H9 (cell line): ENCODE measurements around the gene PEPD. TPM values are rescaled to one million over a fixed set of nuclear protein-coding genes. Genes with fewer than 3 reads are reported as not detected.

ENCODE experiments used
- DNase-seq: peaks from one replicate; pipeline ENCODE4 v3.0.0-alpha.2; 2017
- H2AFZ ChIP-seq: one replicate; pipeline ENCODE4 v1.6.1; 2013; ENCODE audit warnings: mild to moderate bottlenecking, low read length, control low read depth, moderate library complexity
- H2AK5ac ChIP-seq: 2 replicates; pipeline ENCODE4 v1.6.1; 2013; ENCODE audit warnings: low read length, control low read depth, mixed read lengths; ENCODE audit not compliant: insufficient read length
- H2BK120ac ChIP-seq: one replicate; pipeline ENCODE4 v1.6.1; 2013; ENCODE audit warnings: low read depth, mild to moderate bottlenecking, low read length, control low read depth, inconsistent platforms; ENCODE audit not compliant: poor library complexity, severe bottlenecking
- H2BK12ac ChIP-seq: 2 replicates; pipeline ENCODE4 v1.6.1; 2013; ENCODE audit warnings: low read length, control low read depth, mixed read lengths, low read depth; ENCODE audit not compliant: insufficient read length
- H2BK15ac ChIP-seq: 2 replicates; pipeline ENCODE4 v1.6.1; 2013; ENCODE audit warnings: low read depth, low read length, control low read depth
- H2BK20ac ChIP-seq: one replicate; pipeline ENCODE4 v1.6.1; 2013; ENCODE audit warnings: low read depth, mild to moderate bottlenecking, low read length, control low read depth, inconsistent platforms; ENCODE audit not compliant: poor library complexity, severe bottlenecking
- H2BK5ac ChIP-seq: 2 replicates; pipeline ENCODE4 v1.6.1; 2013; ENCODE audit warnings: low read length, control low read depth, mixed read lengths; ENCODE audit not compliant: insufficient read length
- H3K14ac ChIP-seq: 2 replicates; pipeline ENCODE4 v1.6.1; 2013; ENCODE audit warnings: low read length, control low read depth; ENCODE audit not compliant: insufficient read depth
- H3K18ac ChIP-seq: 2 replicates; pipeline ENCODE4 v1.6.1; 2013; ENCODE audit warnings: low read depth, mild to moderate bottlenecking, mixed read lengths, low read length, control low read depth; ENCODE audit not compliant: insufficient read length
- H3K23ac ChIP-seq: 2 replicates; pipeline ENCODE4 v1.6.1; 2013; ENCODE audit warnings: low read length, control low read depth, mixed read lengths, low read depth; ENCODE audit not compliant: insufficient read length
- H3K23me2 ChIP-seq: 2 replicates; pipeline ENCODE4 v1.6.1; 2013; ENCODE audit warnings: low read depth, mild to moderate bottlenecking, mixed read lengths, low read length, control low read depth; ENCODE audit not compliant: insufficient read length, poor library complexity, severe bottlenecking
- H3K27ac ChIP-seq: 2 replicates; pipeline ENCODE4 v1.5.1; 2013; ENCODE audit warnings: low read length, control low read depth, mixed read lengths, low read depth; ENCODE audit not compliant: insufficient read length
- H3K27me3 ChIP-seq: 2 replicates; pipeline ENCODE4 v1.6.1; 2013; ENCODE audit warnings: low read length, control low read depth, inconsistent platforms; ENCODE audit not compliant: insufficient read depth
- H3K4ac ChIP-seq: 2 replicates; pipeline ENCODE4 v1.6.1; 2013; ENCODE audit warnings: low read depth, mild to moderate bottlenecking, control low read depth, inconsistent platforms, low read length, moderate library complexity
- H3K4me1 ChIP-seq: 2 replicates; pipeline ENCODE4 v1.6.1; 2013; ENCODE audit warnings: low read length, control low read depth, inconsistent platforms; ENCODE audit not compliant: insufficient read depth
- H3K4me2 ChIP-seq: 2 replicates; pipeline ENCODE4 v1.6.1; 2013; ENCODE audit warnings: low read length, control low read depth, mixed read lengths; ENCODE audit not compliant: insufficient read length, insufficient read depth
- H3K56ac ChIP-seq: 2 replicates; pipeline ENCODE4 v1.6.1; 2013; ENCODE audit warnings: low read depth, mild to moderate bottlenecking, mixed read lengths, low read length, control low read depth; ENCODE audit not compliant: insufficient read length
- H3K79me1 ChIP-seq: 2 replicates; pipeline ENCODE4 v1.6.1; 2013; ENCODE audit warnings: low read depth, mild to moderate bottlenecking, moderate library complexity, low read length, control low read depth, inconsistent platforms; ENCODE audit not compliant: insufficient read depth, poor library complexity, severe bottlenecking
- H3K79me2 ChIP-seq: 2 replicates; pipeline ENCODE4 v1.6.1; 2013; ENCODE audit warnings: low read length, control low read depth, inconsistent platforms; ENCODE audit not compliant: insufficient read depth
- H3K9ac ChIP-seq: 2 replicates; pipeline ENCODE4 v1.6.1; 2013; ENCODE audit warnings: low read length, control low read depth, mixed read lengths; ENCODE audit not compliant: insufficient read length; ENCODE audit errors: extremely low read depth
- H3K9me3 ChIP-seq: one replicate; pipeline ENCODE4 v1.6.1; 2013; ENCODE audit warnings: low read depth, low read length, inconsistent platforms; ENCODE audit not compliant: control insufficient read depth
- H3T11ph ChIP-seq: one replicate; pipeline ENCODE4 v1.6.1; 2013; ENCODE audit warnings: mild to moderate bottlenecking, low read length, control low read depth, inconsistent platforms
- H4K20me1 ChIP-seq: one replicate; pipeline ENCODE4 v1.6.1; 2013; ENCODE audit not compliant: control insufficient read depth, insufficient read length, insufficient read depth
- H4K5ac ChIP-seq: 2 replicates; pipeline ENCODE4 v1.6.1; 2013; ENCODE audit warnings: low read depth, mild to moderate bottlenecking, mixed read lengths, low read length, control low read depth; ENCODE audit not compliant: insufficient read length
- H4K8ac ChIP-seq: replicated peaks from 2 replicates; pipeline ENCODE4 v1.6.1; 2013; ENCODE audit warnings: low read length, control low read depth, mixed read lengths, low read depth; ENCODE audit not compliant: insufficient read length
- H4K91ac ChIP-seq: 2 replicates; pipeline ENCODE4 v1.6.1; 2013; ENCODE audit warnings: low read depth, mild to moderate bottlenecking, moderate library complexity, mixed read lengths, low read length, control low read depth; ENCODE audit not compliant: insufficient read length
- H3K27ac Mint-ChIP-seq, 3 experiments: 2 replicates in 2 of 3; 3 replicates in 1 of 3; pipeline ENCODE4 v1.8.0; 2020 to 2021; ENCODE audit warnings: mixed read lengths in 3 of 3, mild to moderate bottlenecking in 1 of 3, moderate library complexity in 1 of 3
- H3K27me3 Mint-ChIP-seq: 2 replicates; pipeline ENCODE4 v1.8.0; 2021; ENCODE audit warnings: low read depth, mild to moderate bottlenecking, moderate library complexity, mixed read lengths
- H3K36me3 Mint-ChIP-seq, 3 experiments: 2 replicates in 2 of 3; 3 replicates in 1 of 3; pipeline ENCODE4 v1.8.0; 2020 to 2021; ENCODE audit warnings: low read depth in 3 of 3, mixed read lengths in 3 of 3; ENCODE audit not compliant: insufficient read depth in 1 of 3
- H3K4me1 Mint-ChIP-seq, 2 experiments: 2 replicates each; pipeline ENCODE4 v1.8.0; 2020; ENCODE audit warnings: mixed read lengths in 2 of 2
- H3K4me3 Mint-ChIP-seq, 2 experiments: 2 replicates in 1 of 2; 3 replicates in 1 of 2; pipeline ENCODE4 v1.8.0; 2020 to 2021; ENCODE audit warnings: mild to moderate bottlenecking in 2 of 2, mixed read lengths in 2 of 2, moderate library complexity in 1 of 2
- H3K9me3 Mint-ChIP-seq, 2 experiments: 2 replicates in 1 of 2; 3 replicates in 1 of 2; pipeline ENCODE4 v1.8.0; 2020; ENCODE audit warnings: mild to moderate bottlenecking in 2 of 2, mixed read lengths in 2 of 2, moderate library complexity in 1 of 2
- CTCF ChIP-seq: fragments of 200-600 bp; sonication (generic); conservative IDR thresholded peaks from 3 replicates; pipeline ENCODE4 v1.8.0; 2021; ENCODE audit warnings: antibody characterized with exemption, mild to moderate bottlenecking
- WGBS: extraction: QIAGEN DNeasy Blood & Tissue Kit; methylation state at CpG from one replicate; pipeline ENCODE4 v1.1.7; 2013; ENCODE audit warnings: missing lambda C conversion rate, low lambda C conversion rate, mixed read lengths; ENCODE audit not compliant: insufficient read length; ENCODE audit errors: extremely low coverage; 5-methylcytosine and 5-hydroxymethylcytosine counted together
- total RNA-seq: library from RNA; stranded (reverse); gene quantifications from 2 replicates; pipeline ENCODE4 v1.2.1, GENCODE V29; 2021

Gene PEPD
- total RNA-seq, 1 experiment from 2014 or later = 52.8 TPM

GRCh38 chr19:33362508-33363228 is 158.9 kb downstream of the PEPD start:
- no peaks in the 10 kb centered on the region for H3K4me1 ChIP-seq
- H3K56ac ChIP-seq = no peak overlapping the region
- H3K23ac ChIP-seq = no peak overlapping the region
- H3K4me2 ChIP-seq = no peak overlapping the region
- no peak overlapping the region for H2BK15ac ChIP-seq
- no peak for DNase-seq
- no peak overlapping the region for H2AFZ ChIP-seq
- H2BK12ac ChIP-seq = no peak overlapping the region
- H3T11ph ChIP-seq = no peak overlapping the region
- no peaks in the 10 kb centered on the region for H3K79me2 ChIP-seq
- no peak for TF ChIP-seq CTCF
- Mint-ChIP-seq H3K4me3 (no peak overlapping the region), H3K9me3 (no peaks in the 10 kb centered on the region; a peak in 1 of 5 replicates), H3K27ac (no peak overlapping the region), H3K36me3 (no peaks in the 10 kb centered on the region), H3K27me3 (peaks cover 20% of the 10 kb centered on the region), H3K4me1 (no peaks in the 10 kb centered on the region; a peak in 1 of 4 replicates)
- H4K20me1 ChIP-seq = no peaks in the 10 kb centered on the region
- H2BK20ac ChIP-seq = no peak overlapping the region
- no peak overlapping the region for H3K4ac ChIP-seq
- no peak overlapping the region for H3K18ac ChIP-seq
- no peak overlapping the region for H3K27ac ChIP-seq
- no peaks in the 10 kb centered on the region for H3K9me3 ChIP-seq
- no peak overlapping the region for H4K8ac ChIP-seq
- H4K91ac ChIP-seq = no peak overlapping the region
- WGBS = no CpG with 5 or more reads among the region's 6 CpGs
- no peak overlapping the region for H2BK120ac ChIP-seq
- no peak overlapping the region for H4K5ac ChIP-seq
- H3K79me1 ChIP-seq = no peaks in the 10 kb centered on the region
- no peak overlapping the region for H3K9ac ChIP-seq
- H3K27me3 ChIP-seq = no peaks in the 10 kb centered on the region
- H2BK5ac ChIP-seq = no peak overlapping the region
- no peaks in the 10 kb centered on the region for H3K23me2 ChIP-seq
- H2AK5ac ChIP-seq = no peak overlapping the region
- H3K14ac ChIP-seq = no peak overlapping the region
